ENCODE results near the gene KRT81. TPM values are rescaled to one million over a fixed set of nuclear protein-coding genes. Genes with fewer than 3 reads are reported as not detected.
A peak's percentile ranks its signal among the peaks of the same experiment; 100 is the strongest.

Gene KRT81
- total RNA-seq, 1 donor from 2014 or later = not detected

DNA sequence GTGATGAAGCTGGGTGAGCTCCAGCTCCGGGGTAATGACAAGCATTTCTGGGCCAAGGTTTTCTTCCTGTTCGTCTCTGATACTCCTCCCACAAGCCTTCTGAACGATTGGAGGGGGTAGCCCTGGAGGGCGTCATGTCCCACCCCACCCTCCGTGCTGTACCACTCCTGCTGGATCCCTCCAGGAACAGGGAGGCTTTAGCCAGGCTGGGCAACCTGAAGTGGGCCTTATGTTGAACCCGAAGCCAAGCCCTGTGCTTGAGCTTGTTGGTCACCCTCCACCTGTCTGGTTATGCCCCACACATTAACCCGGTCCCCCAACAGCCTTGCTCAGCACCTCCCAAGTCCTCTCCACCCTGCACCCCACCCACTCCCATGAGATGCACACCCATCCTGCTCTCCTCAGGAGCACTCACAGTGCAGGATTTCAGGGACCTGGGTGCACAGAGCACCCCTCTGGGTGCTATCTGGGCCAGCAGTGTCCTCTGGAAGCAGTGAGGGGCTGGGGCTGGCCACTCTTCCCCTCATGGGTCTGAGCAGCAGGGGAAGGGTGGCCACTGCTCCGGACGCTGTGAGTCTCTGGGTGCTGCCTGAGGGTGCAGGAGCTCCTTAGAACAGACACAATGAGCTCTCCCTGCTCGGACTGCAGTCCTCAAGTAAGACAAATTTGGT is 36.6 kb upstream of the KRT81 start:
- peaks cover 3% of the 10 kb centered on the region for H3K4me1 Mint-ChIP-seq
- Histone ChIP-seq H3K27ac (no peak overlapping the region), H4K20me1 (ENCODE audit: low read depth) (no peaks in the 10 kb centered on the region), H2AFZ (replicated peaks) (no peak overlapping the region), H3F3A (ENCODE audit: low read depth) (no peaks in the 10 kb centered on the region), H3K4me3 (no peak overlapping the region), H3K79me2 (ENCODE audit: low read depth) (no peaks in the 10 kb centered on the region), H3K4me1 (peaks cover 6% of the 10 kb centered on the region), H3K36me3 (no peaks in the 10 kb centered on the region), H3K27me3 (no peaks in the 10 kb centered on the region), H3K9ac (no peak overlapping the region), H3K4me2 (no peak overlapping the region), H3K9me3 (ENCODE audit: low read depth) (no peaks in the 10 kb centered on the region)
- no peak for DNase-seq (ENCODE audit: low spot score)
- no peaks in the 10 kb centered on the region for H3K36me3 Mint-ChIP-seq
- H3K9me3 Mint-ChIP-seq = no peaks in the 10 kb centered on the region
- no peak overlapping the region for H3K4me3 Mint-ChIP-seq
- peaks cover 9% of the 10 kb centered on the region for H3K27me3 Mint-ChIP-seq (ENCODE audit: insufficient read depth, low read depth)
- no peak for TF ChIP-seq EZH2 (IDR thresholded peaks at IDR 0.05)
- TF ChIP-seq EZH2phosphoT487 (IDR thresholded peaks at IDR 0.05) = no peak
- TF ChIP-seq, protein P1, sequence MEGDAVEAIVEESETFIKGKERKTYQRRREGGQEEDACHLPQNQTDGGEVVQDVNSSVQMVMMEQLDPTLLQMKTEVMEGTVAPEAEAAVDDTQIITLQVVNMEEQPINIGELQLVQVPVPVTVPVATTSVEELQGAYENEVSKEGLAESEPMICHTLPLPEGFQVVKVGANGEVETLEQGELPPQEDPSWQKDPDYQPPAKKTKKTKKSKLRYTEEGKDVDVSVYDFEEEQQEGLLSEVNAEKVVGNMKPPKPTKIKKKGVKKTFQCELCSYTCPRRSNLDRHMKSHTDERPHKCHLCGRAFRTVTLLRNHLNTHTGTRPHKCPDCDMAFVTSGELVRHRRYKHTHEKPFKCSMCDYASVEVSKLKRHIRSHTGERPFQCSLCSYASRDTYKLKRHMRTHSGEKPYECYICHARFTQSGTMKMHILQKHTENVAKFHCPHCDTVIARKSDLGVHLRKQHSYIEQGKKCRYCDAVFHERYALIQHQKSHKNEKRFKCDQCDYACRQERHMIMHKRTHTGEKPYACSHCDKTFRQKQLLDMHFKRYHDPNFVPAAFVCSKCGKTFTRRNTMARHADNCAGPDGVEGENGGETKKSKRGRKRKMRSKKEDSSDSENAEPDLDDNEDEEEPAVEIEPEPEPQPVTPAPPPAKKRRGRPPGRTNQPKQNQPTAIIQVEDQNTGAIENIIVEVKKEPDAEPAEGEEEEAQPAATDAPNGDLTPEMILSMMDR (IDR thresholded peaks at IDR 0.05) = no peak
- H3K27ac Mint-ChIP-seq = no peak overlapping the region

DNA sequence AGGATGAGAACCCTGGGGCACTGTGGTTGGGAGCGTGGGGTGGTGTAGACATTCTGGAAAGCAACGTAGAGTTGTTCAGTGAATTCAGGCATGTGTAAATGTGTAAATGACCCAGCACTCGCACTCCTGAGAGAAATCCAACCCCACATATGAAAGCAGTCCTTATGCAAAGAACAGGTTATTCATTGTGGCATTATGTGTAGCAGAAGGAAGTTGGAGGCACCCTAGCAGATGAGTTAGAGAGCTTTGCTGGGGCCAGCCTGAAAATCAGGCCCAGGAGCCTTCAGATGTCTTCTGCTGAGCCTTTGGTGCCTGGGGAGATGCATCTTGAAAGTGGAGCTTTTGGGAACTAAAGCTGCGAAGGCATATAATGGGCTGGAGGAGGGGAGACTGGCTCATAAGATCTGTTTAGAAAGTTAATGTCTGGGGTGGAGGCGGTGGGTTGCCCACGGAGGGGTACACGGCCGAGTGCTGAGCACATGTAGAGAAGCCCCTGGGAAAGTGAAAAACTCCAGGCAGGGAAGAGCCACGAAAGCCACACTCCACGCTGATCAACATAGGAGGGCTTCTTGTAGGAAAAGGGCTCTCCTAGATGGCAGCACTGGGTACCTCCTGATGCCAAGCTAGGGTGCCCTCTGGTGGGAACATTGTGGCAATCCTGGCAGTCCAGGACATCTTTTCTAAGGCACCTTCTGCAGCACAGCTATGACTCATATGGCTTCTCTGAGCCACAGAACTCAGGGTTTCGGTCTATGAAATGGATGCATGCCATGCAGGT is 35.9 kb upstream of the KRT81 start:
- Histone ChIP-seq H3K27ac (no peak overlapping the region), H3K79me2 (ENCODE audit: low read depth) (no peaks in the 10 kb centered on the region), H3K4me3 (no peak overlapping the region), H3K9ac (no peak overlapping the region), H3K36me3 (no peaks in the 10 kb centered on the region), H3F3A (ENCODE audit: low read depth) (no peaks in the 10 kb centered on the region), H3K4me2 (no peak overlapping the region), H2AFZ (replicated peaks) (peak overlapping the region; percentile 58), H3K4me1 (peaks cover 6% of the 10 kb centered on the region), H3K27me3 (no peaks in the 10 kb centered on the region), H4K20me1 (ENCODE audit: low read depth) (no peaks in the 10 kb centered on the region), H3K9me3 (ENCODE audit: low read depth) (no peaks in the 10 kb centered on the region)
- no peak overlapping the region for H3K4me3 Mint-ChIP-seq
- H3K27ac Mint-ChIP-seq = no peak overlapping the region
- TF ChIP-seq, protein P1 (IDR thresholded peaks at IDR 0.05) = peak; percentile 84
- no peak for TF ChIP-seq EZH2phosphoT487 (IDR thresholded peaks at IDR 0.05)
- H3K36me3 Mint-ChIP-seq = no peaks in the 10 kb centered on the region
- peaks cover 3% of the 10 kb centered on the region for H3K4me1 Mint-ChIP-seq
- DNase-seq (ENCODE audit: low spot score) = peak; percentile 89
- peaks cover 9% of the 10 kb centered on the region for H3K27me3 Mint-ChIP-seq (ENCODE audit: insufficient read depth, low read depth)
- H3K9me3 Mint-ChIP-seq = no peaks in the 10 kb centered on the region

DNA sequence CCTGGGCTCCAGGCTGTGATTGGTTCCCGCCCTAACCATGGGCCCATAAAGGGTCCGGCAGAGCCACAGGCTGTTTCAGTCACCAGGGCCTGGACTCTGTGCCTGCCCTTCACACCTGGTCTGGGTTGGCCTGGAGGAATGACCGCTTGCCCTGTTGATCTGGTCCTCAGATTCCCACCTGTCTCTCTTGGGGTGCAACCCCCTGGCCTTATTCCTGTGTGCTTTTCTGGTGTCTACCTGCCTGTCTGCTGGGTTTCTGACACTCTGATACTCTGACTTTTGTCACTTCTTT is 32.8 kb upstream of the KRT81 start:
- H3F3A ChIP-seq (ENCODE audit: low read depth) = no peaks in the 10 kb centered on the region
- peaks cover 6% of the 10 kb centered on the region for H3K4me1 ChIP-seq
- TF ChIP-seq EZH2phosphoT487 (IDR thresholded peaks at IDR 0.05) (no peak), EZH2 (IDR thresholded peaks at IDR 0.05) (no peak)
- TF ChIP-seq, protein P1 (IDR thresholded peaks at IDR 0.05) = no peak
- no peaks in the 10 kb centered on the region for H3K36me3 ChIP-seq
- no peak overlapping the region for H3K27ac Mint-ChIP-seq
- H3K4me1 Mint-ChIP-seq = peaks cover 3% of the 10 kb centered on the region
- H3K79me2 ChIP-seq (ENCODE audit: low read depth) = no peaks in the 10 kb centered on the region
- no peak overlapping the region for H3K4me2 ChIP-seq
- H2AFZ ChIP-seq (replicated peaks) = no peak overlapping the region
- H3K27ac ChIP-seq = no peak overlapping the region
- H3K9me3 Mint-ChIP-seq = no peaks in the 10 kb centered on the region
- H3K9me3 ChIP-seq (ENCODE audit: low read depth) = no peaks in the 10 kb centered on the region
- no peak overlapping the region for H3K9ac ChIP-seq
- H3K4me3 Mint-ChIP-seq = peak overlapping the region; percentile 62
- no peaks in the 10 kb centered on the region for H3K27me3 ChIP-seq
- peaks cover 9% of the 10 kb centered on the region for H3K27me3 Mint-ChIP-seq (ENCODE audit: insufficient read depth, low read depth)
- H3K36me3 Mint-ChIP-seq = no peaks in the 10 kb centered on the region
- no peaks in the 10 kb centered on the region for H4K20me1 ChIP-seq (ENCODE audit: low read depth)
- H3K4me3 ChIP-seq = no peak overlapping the region
- no peak for DNase-seq (ENCODE audit: low spot score)

Measured in neural progenitor cell (in vitro differentiated cells).